HepG2 (cell line): ENCODE measurements around the gene EOGT. TPM values are rescaled to one million over a fixed set of nuclear protein-coding genes. Genes with fewer than 3 reads are reported as not detected.

Experiments
- ELF1 ChIP-seq: sonication (generic); formaldehyde crosslinking; IDR thresholded peaks from 2 replicates; pipeline ENCODE4 v1.4.0; 2020; ENCODE audit warnings: missing genetic modification reagents
- GTF3A ChIP-seq: sonication (generic); formaldehyde crosslinking; conservative IDR thresholded peaks from 2 replicates; pipeline ENCODE4 v1.4.0; 2020; ENCODE audit warnings: mild to moderate bottlenecking, missing genetic modification reagents
- HNRNPK ChIP-seq: fragments of 200-400 bp; formaldehyde crosslinking; IDR thresholded peaks from 2 replicates; pipeline ENCODE4 v1.6.1; 2018; ENCODE audit warnings: low read length, low read depth, moderate library complexity, mild to moderate bottlenecking; ENCODE audit not compliant: poor library complexity, severe bottlenecking
- HOMEZ ChIP-seq: IDR thresholded peaks from 2 replicates; pipeline ENCODE4 v1.6.1; 2016; ENCODE audit warnings: low read depth
- HOXA5 ChIP-seq: sonication (generic); formaldehyde crosslinking; IDR thresholded peaks from 2 replicates; pipeline ENCODE4 v1.4.0; 2020; ENCODE audit warnings: missing genetic modification reagents
- KDM2A ChIP-seq: sonication (generic); formaldehyde crosslinking; IDR thresholded peaks from 2 replicates; pipeline ENCODE4 v1.4.0; 2020; ENCODE audit warnings: low read depth, missing genetic modification reagents, borderline replicate concordance
- MBNL3 ChIP-seq: fragments of 250-450 bp; sonication (Bioruptor Pico); conservative IDR thresholded peaks from 2 replicates; pipeline ENCODE4 v1.8.0; 2022; ENCODE audit warnings: mild to moderate bottlenecking, inconsistent platforms
- NCOA2 ChIP-seq: sonication (generic); formaldehyde crosslinking; IDR thresholded peaks from 2 replicates; pipeline ENCODE4 v1.8.0; 2022; ENCODE audit warnings: inconsistent platforms
- NCOR1 ChIP-seq: fragments of 200-600 bp; sonication (generic); IDR thresholded peaks from 2 replicates; pipeline ENCODE4 v1.7.0; 2017; ENCODE audit warnings: antibody characterized with exemption, low read length, borderline replicate concordance
- NFIB ChIP-seq: sonication (generic); formaldehyde crosslinking; IDR thresholded peaks from 2 replicates; pipeline ENCODE4 v1.9.0; 2021; ENCODE audit warnings: missing genetic modification reagents, mild to moderate bottlenecking, borderline replicate concordance
- PHF21A ChIP-seq: sonication (generic); formaldehyde crosslinking; IDR thresholded peaks from 2 replicates; pipeline ENCODE4 v1.5.0; 2020; ENCODE audit warnings: mild to moderate bottlenecking, missing genetic modification reagents
- PHF8 ChIP-seq: sonication (generic); formaldehyde crosslinking; IDR thresholded peaks from 2 replicates; pipeline ENCODE4 v1.5.0; 2020; ENCODE audit warnings: missing genetic modification reagents
- PPARG ChIP-seq: conservative IDR thresholded peaks from 2 replicates; pipeline ENCODE4 v1.6.1; 2016; ENCODE audit warnings: missing biosample characterization, missing genetic modification reagents
- RXRA ChIP-seq: sonication (generic); formaldehyde crosslinking; IDR thresholded peaks from 2 replicates; pipeline ENCODE4 v1.5.1; 2020; ENCODE audit warnings: missing genetic modification reagents
- SNRNP70 ChIP-seq: fragments of 200-400 bp; formaldehyde crosslinking; IDR thresholded peaks from 2 replicates; pipeline ENCODE4 v1.6.1; 2017; ENCODE audit warnings: mild to moderate bottlenecking, low read depth, low read length, moderate library complexity
- SPEN ChIP-seq: sonication (generic); formaldehyde crosslinking; IDR thresholded peaks from 2 replicates; pipeline ENCODE4 v1.5.1; 2020; ENCODE audit warnings: low read depth, mild to moderate bottlenecking, missing genetic modification reagents
- TEAD3 ChIP-seq: optimal IDR thresholded peaks from 2 replicates; pipeline ENCODE3; 2016; ENCODE audit warnings: borderline replicate concordance
- TERF1 ChIP-seq: sonication (generic); formaldehyde crosslinking; IDR thresholded peaks from 2 replicates; pipeline ENCODE4 v1.8.0; 2022; ENCODE audit warnings: mild to moderate bottlenecking, missing genetic modification reagents, moderate library complexity
- ZBTB34 ChIP-seq: sonication (generic); formaldehyde crosslinking; IDR thresholded peaks from 2 replicates; pipeline ENCODE4 v1.8.0; 2022; ENCODE audit warnings: mild to moderate bottlenecking, missing genetic modification reagents
- ZMAT3 ChIP-seq: sonication (generic); formaldehyde crosslinking; conservative IDR thresholded peaks from 2 replicates; pipeline ENCODE4 v1.7.0; 2021; ENCODE audit warnings: missing genetic modification reagents
- ZNF225 ChIP-seq: sonication (generic); formaldehyde crosslinking; IDR thresholded peaks from 2 replicates; pipeline ENCODE4 v1.4.0; 2020; ENCODE audit warnings: mild to moderate bottlenecking, missing genetic modification reagents
- ZNF350 ChIP-seq: sonication (generic); formaldehyde crosslinking; IDR thresholded peaks from 2 replicates; pipeline ENCODE4 v1.4.0; 2020; ENCODE audit warnings: mild to moderate bottlenecking, low read depth, missing genetic modification reagents, borderline replicate concordance
- ZNF768 ChIP-seq: sonication (generic); formaldehyde crosslinking; IDR thresholded peaks from 2 replicates; pipeline ENCODE4 v1.4.0; 2020; ENCODE audit warnings: missing genetic modification reagents
- ZSCAN12 ChIP-seq: sonication (generic); formaldehyde crosslinking; IDR thresholded peaks from 2 replicates; pipeline ENCODE4 v1.9.0; 2021; ENCODE audit warnings: mild to moderate bottlenecking, missing genetic modification reagents
- polyA plus RNA-seq, 8 experiments: library from polyadenylated mRNA; depleted of rRNA in 3 of 8; stranded (reverse) in 7 of 8; unstranded in 1 of 8; fragments of >200 nt; fragmentation: Illumina TruSeq in 4 of 8; extraction: Trizol in 4 of 8; gene quantifications; 2 replicates each; pipeline versions ENCODE4 v1.2.1 to v1.2.3, GENCODE V29; 2011 to 2016; ENCODE audit warnings: low read depth in 4 of 8, missing spikeins in 1 of 8, mixed read lengths in 1 of 8; ENCODE audit not compliant: insufficient read depth in 1 of 8
- total RNA-seq, 5 experiments: library from RNA; depleted of rRNA; stranded (reverse); fragments of >200 nt; fragmentation: Illumina TruSeq; extraction: Trizol; gene quantifications; 2 replicates each; pipeline ENCODE4 v1.2.3, GENCODE V29; 2016; ENCODE audit warnings: low read depth in 1 of 5
- TF ChIP-seq, protein P1 (sequence below): sonication (generic); formaldehyde crosslinking; IDR thresholded peaks from 2 replicates; pipeline ENCODE4 v1.5.1; 2020; ENCODE audit warnings: mild to moderate bottlenecking, moderate library complexity, missing genetic modification reagents

Gene EOGT
- total and polyA plus RNA-seq, 2 of the 13 experiments (the other 11 are each of a cell fraction or from before 2014, with no cell fraction given): 4.5 to 18.6 TPM

DNA sequence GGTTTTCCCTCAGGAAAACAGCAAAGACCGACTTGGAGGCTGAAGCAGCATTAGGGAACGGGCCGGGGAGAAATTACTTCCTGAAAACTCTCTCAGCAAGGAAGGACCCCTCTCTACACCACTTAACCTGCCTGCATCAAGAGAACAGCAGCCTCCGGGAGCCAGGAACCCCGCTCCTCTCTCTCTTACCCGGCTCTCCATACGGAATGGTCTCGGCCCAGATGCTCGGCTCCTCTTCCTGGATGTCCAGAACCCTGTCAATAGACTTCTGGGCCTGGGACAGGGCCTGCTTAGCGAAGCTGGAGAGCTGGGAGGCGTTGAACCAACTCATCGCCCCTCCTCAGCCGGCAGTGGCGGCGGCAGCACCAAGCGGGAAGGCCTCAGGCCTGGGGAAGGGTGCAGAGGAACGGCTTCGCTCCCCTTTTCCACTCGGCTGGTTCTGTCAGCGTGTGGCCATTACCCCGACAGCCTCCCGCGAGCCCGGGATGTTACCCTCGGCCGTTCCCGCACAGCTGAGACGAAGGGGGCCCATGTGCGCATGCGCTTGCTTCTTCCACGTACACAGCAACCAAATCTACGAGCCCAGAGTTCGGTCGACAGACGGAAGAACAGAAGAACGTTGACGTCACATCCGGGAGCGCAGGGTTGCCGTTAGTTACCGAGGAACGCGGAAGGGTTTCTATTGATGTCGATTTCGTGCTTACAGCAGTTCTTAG, 38.4 kb upstream of the EOGT start, which contains the start of gene TMF1 (continued):
- TF ChIP-seq NFIB: no peak
- TF ChIP-seq PPARG (CRISPR knock-in tag): no peak
- peak; percentile 35; the same call in 1 of the 2 replicates for TF ChIP-seq RXRA (CRISPR knock-in tag)
- TF ChIP-seq ZMAT3 (CRISPR knock-in tag): peak; percentile 49; the same call in 1 of the 2 replicates
- TF ChIP-seq ZNF768 (CRISPR knock-in tag): peak; percentile 65; the same call in 1 of the 2 replicates
- no peak for TF ChIP-seq ZSCAN12 (CRISPR knock-in tag)
- TF ChIP-seq KDM2A (CRISPR knock-in tag): peak; percentile 98
- no peak for TF ChIP-seq MBNL3 (CRISPR knock-in tag)
- TF ChIP-seq PHF8 (CRISPR knock-in tag): peak; percentile 96
- no peak; the same call in 1 of the 2 replicates for TF ChIP-seq SPEN (CRISPR knock-in tag)
- no peak for TF ChIP-seq PHF21A (CRISPR knock-in tag)
- TF ChIP-seq HOMEZ (CRISPR knock-in tag): peak; percentile 48
- TF ChIP-seq TEAD3: peak; percentile 99
- TF ChIP-seq HOXA5 (CRISPR knock-in tag): 0 out of 2 replicates have a peak, but pooled peaks have one; percentile 44
- 0 out of 2 replicates have a peak, but pooled peaks have one; percentile 38 for TF ChIP-seq ZBTB34 (CRISPR knock-in tag)
- no peak for TF ChIP-seq HNRNPK
- 0 out of 2 replicates have a peak, but pooled peaks have one; percentile 16 for TF ChIP-seq GTF3A (CRISPR knock-in tag)
- 0 out of 2 replicates have a peak, but pooled peaks have one; percentile 8 for TF ChIP-seq NCOA2 (CRISPR knock-in tag)
- TF ChIP-seq, protein P1, sequence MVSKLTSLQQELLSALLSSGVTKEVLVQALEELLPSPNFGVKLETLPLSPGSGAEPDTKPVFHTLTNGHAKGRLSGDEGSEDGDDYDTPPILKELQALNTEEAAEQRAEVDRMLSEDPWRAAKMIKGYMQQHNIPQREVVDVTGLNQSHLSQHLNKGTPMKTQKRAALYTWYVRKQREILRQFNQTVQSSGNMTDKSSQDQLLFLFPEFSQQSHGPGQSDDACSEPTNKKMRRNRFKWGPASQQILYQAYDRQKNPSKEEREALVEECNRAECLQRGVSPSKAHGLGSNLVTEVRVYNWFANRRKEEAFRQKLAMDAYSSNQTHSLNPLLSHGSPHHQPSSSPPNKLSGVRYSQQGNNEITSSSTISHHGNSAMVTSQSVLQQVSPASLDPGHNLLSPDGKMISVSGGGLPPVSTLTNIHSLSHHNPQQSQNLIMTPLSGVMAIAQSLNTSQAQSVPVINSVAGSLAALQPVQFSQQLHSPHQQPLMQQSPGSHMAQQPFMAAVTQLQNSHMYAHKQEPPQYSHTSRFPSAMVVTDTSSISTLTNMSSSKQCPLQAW (CRISPR knock-in tag): peak; percentile 85
- TF ChIP-seq ELF1 (CRISPR knock-in tag): peak; percentile 93
- TF ChIP-seq NCOR1: no peak
- no peak for TF ChIP-seq SNRNP70
- peak; percentile 58; the same call in 1 of the 2 replicates for TF ChIP-seq ZNF350 (CRISPR knock-in tag)
- TF ChIP-seq ZNF225 (CRISPR knock-in tag): peak; percentile 51; the same call in 1 of the 2 replicates
- no peak for TF ChIP-seq TERF1
